HG03175 (cell line): Measurements from ENCODE around the gene SBNO2.

Source experiments
- ATAC-seq: cut with Tn5 transposase; IDR thresholded peaks from one replicate; pipeline ENCODE4 v1.9.1; 2021; ENCODE audit warnings: mild to moderate bottlenecking, moderate library complexity; ENCODE audit not compliant: unreplicated experiment

The SBNO2 gene

GRCh38 chr19:1108291-1109031 lies 65.6 kb downstream of the SBNO2 start:
- ATAC-seq = no peak

- ATAC-seq = no peak
These were observed 66.3 kb downstream of the SBNO2 start for GRCh38 chr19:1107661-1108261.

GRCh38 chr19:1106841-1107660 lies 67.0 kb downstream of the SBNO2 start:
- ATAC-seq = no peak

- no peak for ATAC-seq
These were observed 67.9 kb downstream of the SBNO2 start for GRCh38 chr19:1105873-1106840.

- ATAC-seq = no peak
These were observed 68.8 kb downstream of the SBNO2 start for GRCh38 chr19:1105008-1105872.

GRCh38 chr19:1104311-1105007 lies 69.6 kb downstream of the SBNO2 start:
- ATAC-seq = peak; percentile 24

- peak; percentile 76 for ATAC-seq
These were observed 70.3 kb downstream of the SBNO2 start, which contains the start of gene GPX4 for GRCh38 chr19:1103708-1104310. Gene GPX4 (plus strand): TSS chr19:1103994. CDS start chr19:1104044, 50 bp downstream.

- ATAC-seq = peak; percentile 0
These were observed 70.8 kb downstream of the SBNO2 start for GRCh38 chr19:1103132-1103707.

- ATAC-seq = no peak
These were observed 71.5 kb downstream of the SBNO2 start for GRCh38 chr19:1102407-1103131.

- no peak for ATAC-seq
These were observed 72.8 kb downstream of the SBNO2 start for GRCh38 chr19:1101337-1101698.

- no peak for ATAC-seq
These were observed 75.7 kb downstream of the SBNO2 start for GRCh38 chr19:1098177-1099051.

- no peak for ATAC-seq
These were observed 76.3 kb downstream of the SBNO2 start for GRCh38 chr19:1097810-1098176.

- ATAC-seq = peak; percentile 85
These were observed 78.9 kb downstream of the SBNO2 start, which contains the start of gene POLR2E for GRCh38 chr19:1094978-1095701. Gene POLR2E (minus strand): TSS chr19:1095375. CDS start chr19:1095315, 60 bp downstream.

- ATAC-seq = no peak
These were observed 79.5 kb downstream of the SBNO2 start for GRCh38 chr19:1094655-1094977.

- no peak for ATAC-seq
These were observed 80.1 kb downstream of the SBNO2 start for GRCh38 chr19:1093811-1094553.
